HepG2 (cell line): ENCODE data around the gene DYNC1I2. TPM values are rescaled to one million over a fixed set of nuclear protein-coding genes. Genes with fewer than 3 reads are reported as not detected.

ENCODE experiments used
- ARID2 ChIP-seq: sonication (generic); formaldehyde crosslinking; IDR thresholded peaks from 2 replicates; pipeline ENCODE4 v1.8.1; 2022; ENCODE audit warnings: mild to moderate bottlenecking, missing genetic modification reagents, borderline replicate concordance
- DNMT1 ChIP-seq: sonication (generic); formaldehyde crosslinking; IDR thresholded peaks from 2 replicates; pipeline ENCODE4 v1.5.1; 2020; ENCODE audit warnings: mild to moderate bottlenecking, missing genetic modification reagents
- ELF3 ChIP-seq: IDR thresholded peaks from 2 replicates; pipeline ENCODE4 v1.6.1; 2016; ENCODE audit warnings: missing genetic modification reagents, missing compliant biosample characterization
- FOXC1 ChIP-seq: sonication (generic); formaldehyde crosslinking; IDR thresholded peaks from 2 replicates; pipeline ENCODE4 v1.8.0; 2022; ENCODE audit warnings: mild to moderate bottlenecking, missing genetic modification reagents, borderline replicate concordance
- HNF1A ChIP-seq, 2 experiments: sonication (generic) in 1 of 2; formaldehyde crosslinking in 1 of 2; IDR thresholded peaks; 2 replicates each; pipeline versions ENCODE4 v1.4.0 to v1.6.1; 2016 to 2020; ENCODE audit warnings: borderline replicate concordance in 1 of 2, low read depth in 1 of 2, mild to moderate bottlenecking in 1 of 2, missing genetic modification reagents in 1 of 2
- ISL2 ChIP-seq: sonication (generic); formaldehyde crosslinking; IDR thresholded peaks from 2 replicates; pipeline ENCODE4 v1.5.0; 2020; ENCODE audit warnings: missing genetic modification reagents
- MTA3 ChIP-seq: sonication (generic); formaldehyde crosslinking; IDR thresholded peaks from 2 replicates; pipeline ENCODE4 v1.4.0; 2020; ENCODE audit warnings: missing genetic modification reagents
- NFYC ChIP-seq: IDR thresholded peaks from 2 replicates; pipeline ENCODE4 v1.6.1; 2016; ENCODE audit warnings: missing genetic modification reagents, missing compliant biosample characterization
- NR2F2 ChIP-seq: IDR thresholded peaks from 2 replicates; pipeline ENCODE4 v1.6.1; 2012; ENCODE audit warnings: low read depth, inconsistent platforms, borderline replicate concordance
- RAD21 ChIP-seq: fragments of 450-650 bp; formaldehyde crosslinking; IDR thresholded peaks from 2 replicates; pipeline ENCODE4 v1.5.0; 2020; ENCODE audit warnings: mild to moderate bottlenecking
- SMAD3 ChIP-seq: sonication (generic); formaldehyde crosslinking; IDR thresholded peaks from 2 replicates; pipeline ENCODE4 v1.4.0; 2020; ENCODE audit warnings: missing genetic modification reagents
- SMC3 ChIP-seq: IDR thresholded peaks from 2 replicates; pipeline ENCODE4 v1.6.1; 2011; ENCODE audit warnings: low read length, improper control_type of control experiment
- STAG1 ChIP-seq: sonication (generic); formaldehyde crosslinking; IDR thresholded peaks from 2 replicates; pipeline ENCODE4 v1.4.0; 2020; ENCODE audit warnings: missing genetic modification reagents
- STAT6 ChIP-seq: sonication (generic); formaldehyde crosslinking; IDR thresholded peaks from 2 replicates; pipeline ENCODE4 v1.4.0; 2020; ENCODE audit warnings: missing genetic modification reagents, mild to moderate bottlenecking, borderline replicate concordance
- TRIM24 ChIP-seq: sonication (generic); formaldehyde crosslinking; IDR thresholded peaks from 2 replicates; pipeline ENCODE4 v1.8.0; 2022; ENCODE audit warnings: mild to moderate bottlenecking, missing genetic modification reagents
- ZKSCAN8 ChIP-seq: IDR thresholded peaks from 2 replicates; pipeline ENCODE4 v1.6.1; 2016; ENCODE audit warnings: borderline replicate concordance, missing genetic modification reagents, missing compliant biosample characterization
- ZNF124 ChIP-seq: sonication (generic); formaldehyde crosslinking; IDR thresholded peaks from 2 replicates; pipeline ENCODE4 v1.4.0; 2020; ENCODE audit warnings: missing genetic modification reagents
- ZNF235 ChIP-seq: sonication (generic); formaldehyde crosslinking; IDR thresholded peaks from 2 replicates; pipeline ENCODE4 v1.8.1; 2023; ENCODE audit warnings: mild to moderate bottlenecking, missing genetic modification reagents, borderline replicate concordance
- polyA plus RNA-seq, 8 experiments: library from polyadenylated mRNA; depleted of rRNA in 3 of 8; stranded (reverse) in 7 of 8; unstranded in 1 of 8; fragments of >200 nt; fragmentation: Illumina TruSeq in 4 of 8; extraction: Trizol in 4 of 8; gene quantifications; 2 replicates each; pipeline versions ENCODE4 v1.2.1 to v1.2.3, GENCODE V29; 2011 to 2016; ENCODE audit warnings: low read depth in 4 of 8, missing spikeins in 1 of 8, mixed read lengths in 1 of 8; ENCODE audit not compliant: insufficient read depth in 1 of 8
- total RNA-seq, 5 experiments: library from RNA; depleted of rRNA; stranded (reverse); fragments of >200 nt; fragmentation: Illumina TruSeq; extraction: Trizol; gene quantifications; 2 replicates each; pipeline ENCODE4 v1.2.3, GENCODE V29; 2016; ENCODE audit warnings: low read depth in 1 of 5
- TF ChIP-seq, protein P1 (sequence below): sonication (generic); formaldehyde crosslinking; IDR thresholded peaks from 2 replicates; pipeline ENCODE4 v1.8.1; 2023; ENCODE audit warnings: missing genetic modification reagents, inconsistent platforms, borderline replicate concordance

The DYNC1I2 gene
- total and polyA plus RNA-seq, 2 of the 13 experiments (the other 11 are each of a cell fraction or from before 2014, with no cell fraction given) = 84.0 to 99.8 TPM

- no peak for TF ChIP-seq NR2F2
- TF ChIP-seq, protein P1, sequence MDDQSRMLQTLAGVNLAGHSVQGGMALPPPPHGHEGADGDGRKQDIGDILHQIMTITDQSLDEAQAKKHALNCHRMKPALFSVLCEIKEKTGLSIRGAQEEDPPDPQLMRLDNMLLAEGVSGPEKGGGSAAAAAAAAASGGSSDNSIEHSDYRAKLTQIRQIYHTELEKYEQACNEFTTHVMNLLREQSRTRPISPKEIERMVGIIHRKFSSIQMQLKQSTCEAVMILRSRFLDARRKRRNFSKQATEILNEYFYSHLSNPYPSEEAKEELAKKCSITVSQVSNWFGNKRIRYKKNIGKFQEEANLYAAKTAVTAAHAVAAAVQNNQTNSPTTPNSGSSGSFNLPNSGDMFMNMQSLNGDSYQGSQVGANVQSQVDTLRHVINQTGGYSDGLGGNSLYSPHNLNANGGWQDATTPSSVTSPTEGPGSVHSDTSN (CRISPR knock-in tag) = no peak
- TF ChIP-seq DNMT1 = no peak
- TF ChIP-seq STAT6 (CRISPR knock-in tag) = no peak
- TF ChIP-seq ARID2 (CRISPR knock-in tag) = no peak
- TF ChIP-seq SMAD3 (CRISPR knock-in tag) = no peak
- no peak for TF ChIP-seq ZNF235 (CRISPR knock-in tag)
- no peak for TF ChIP-seq ZNF124 (CRISPR knock-in tag)
- TF ChIP-seq STAG1 = peak; percentile 64
- TF ChIP-seq NFYC = no peak
- no peak for TF ChIP-seq HNF1A (IDR thresholded peaks at IDR 0.05; ENCODE audit: low read depth)
- TF ChIP-seq HNF1A (CRISPR knock-in tag; IDR thresholded peaks at IDR 0.05; ENCODE audit: borderline replicate concordance) = no peak
- no peak for TF ChIP-seq TRIM24 (CRISPR knock-in tag)
- TF ChIP-seq ZKSCAN8 (CRISPR knock-in tag) = no peak
- TF ChIP-seq ELF3 (CRISPR knock-in tag) = no peak
- no peak for TF ChIP-seq MTA3
- TF ChIP-seq ISL2 = no peak
- TF ChIP-seq FOXC1 (CRISPR knock-in tag) = no peak
- peak; percentile 4; the same call in 1 of the 2 replicates for TF ChIP-seq SMC3
- TF ChIP-seq RAD21 (CRISPR knock-in tag) = peak; percentile 26; the same call in 1 of the 2 replicates
These were observed 36.7 kb downstream of the DYNC1I2 start (continued) for GRCh38 chr2:171723716-171724683.
